Renal cortex interstitium (tissue), 11 donors: Measurements from ENCODE around the gene SLCO3A1. TPM values are rescaled to one million over a fixed set of nuclear protein-coding genes. Genes with fewer than 3 reads are reported as not detected.

ENCODE experiments used
- DNase-seq, 11 donors: peaks; one replicate each; pipeline ENCODE4 v3.0.0-alpha.2; 2013; ENCODE audit warnings: low read depth in 9 of 11, low spot score in 4 of 11; ENCODE audit errors: extremely low read depth in 1 of 11
- polyA plus RNA-seq, 3 donors: library from polyadenylated mRNA; unstranded; fragments of 120-200 nt; gene quantifications; one replicate each; pipeline ENCODE4 v1.2.1, GENCODE V29; 2013; ENCODE audit not compliant: insufficient read length in 3 of 3

The SLCO3A1 gene
- polyA plus RNA-seq, 3 donors, result 10.5 to 12.0 (median 11.1) TPM

- peak in 1 of 11 donors; percentile 21 for DNase-seq
Observed at GRCh38 chr15:91874992-91875660, 21.6 kb downstream of the SLCO3A1 start.

- no peak for DNase-seq
Observed at GRCh38 chr15:91876187-91876586, 22.7 kb downstream of the SLCO3A1 start.

GRCh38 chr15:91878319-91878870, 24.9 kb downstream of the SLCO3A1 start:
- DNase-seq, result no peak

GRCh38 chr15:91879158-91879557, 25.6 kb downstream of the SLCO3A1 start:
- DNase-seq, result no peak

GRCh38 chr15:91880373-91880772, 26.9 kb downstream of the SLCO3A1 start:
- no peak for DNase-seq

GRCh38 chr15:91881569-91882297, 28.2 kb downstream of the SLCO3A1 start:
- no peak for DNase-seq

- no peak for DNase-seq
Observed at GRCh38 chr15:91882858-91883586, 29.5 kb downstream of the SLCO3A1 start.

GRCh38 chr15:91884606-91885005, 31.1 kb downstream of the SLCO3A1 start:
- DNase-seq, result no peak

GRCh38 chr15:91885054-91885453, 31.5 kb downstream of the SLCO3A1 start:
- no peak for DNase-seq

GRCh38 chr15:91885714-91886270, 32.3 kb downstream of the SLCO3A1 start:
- no peak for DNase-seq

GRCh38 chr15:91886878-91887277, 33.4 kb downstream of the SLCO3A1 start:
- DNase-seq, result no peak

- no peak for DNase-seq
Observed at GRCh38 chr15:91887321-91887720, 33.8 kb downstream of the SLCO3A1 start.

- no peak for DNase-seq
Observed at GRCh38 chr15:91887921-91888373, 34.4 kb downstream of the SLCO3A1 start.

- DNase-seq, result no peak
Observed at GRCh38 chr15:91889111-91889815, 35.8 kb downstream of the SLCO3A1 start.

GRCh38 chr15:91890614-91891013, 37.1 kb downstream of the SLCO3A1 start:
- DNase-seq, result no peak

- DNase-seq, result no peak
Observed at GRCh38 chr15:91891101-91891500, 37.6 kb downstream of the SLCO3A1 start.

GRCh38 chr15:91891788-91892345, 38.4 kb downstream of the SLCO3A1 start:
- DNase-seq, result no peak

GRCh38 chr15:91892436-91892835, 38.9 kb downstream of the SLCO3A1 start:
- DNase-seq, result no peak
